GM18873 (cell line): ENCODE data around the gene APPL2.
"Not testable (repeated sequence)": the region's sequence is repeated elsewhere in the genome, so short reads cannot be mapped to it uniquely, and the experiment has no call there.

Experiments
- ATAC-seq: cut with Tn5 transposase; IDR thresholded peaks from one replicate; pipeline ENCODE4 v1.9.1; 2021; ENCODE audit warnings: mild to moderate bottlenecking, moderate library complexity, moderate number of reproducible peaks; ENCODE audit not compliant: unreplicated experiment, low FRiP score

The APPL2 gene

GRCh38 chr12:105201299-105201698, 34.7 kb downstream of the APPL2 start:
- no peak for ATAC-seq

GRCh38 chr12:105200385-105200784, 35.6 kb downstream of the APPL2 start:
- ATAC-seq = no peak

GRCh38 chr12:105198961-105199360, 37.0 kb downstream of the APPL2 start:
- ATAC-seq = no peak

- no peak for ATAC-seq
These were observed 39.9 kb downstream of the APPL2 start for GRCh38 chr12:105196090-105196489.

GRCh38 chr12:105194947-105195346, 41.0 kb downstream of the APPL2 start:
- no peak for ATAC-seq

- no peak for ATAC-seq
These were observed 43.2 kb downstream of the APPL2 start for GRCh38 chr12:105192624-105193225.

GRCh38 chr12:105190530-105190929, 45.4 kb downstream of the APPL2 start:
- ATAC-seq = no peak

GRCh38 chr12:105189293-105189692, 46.7 kb downstream of the APPL2 start:
- no peak for ATAC-seq

GRCh38 chr12:105183976-105184375, 52.0 kb downstream of the APPL2 start:
- ATAC-seq = not testable (repeated sequence)

- ATAC-seq = not testable (repeated sequence)
These were observed 52.6 kb downstream of the APPL2 start for GRCh38 chr12:105183406-105183805.

- ATAC-seq = not testable (repeated sequence)
These were observed 56.9 kb downstream of the APPL2 start for GRCh38 chr12:105179114-105179513.

GRCh38 chr12:105177208-105177607, 58.8 kb downstream of the APPL2 start:
- no peak for ATAC-seq

GRCh38 chr12:105175397-105175990, 60.5 kb downstream of the APPL2 start:
- ATAC-seq = no peak

GRCh38 chr12:105171691-105172436, 64.1 kb downstream of the APPL2 start:
- ATAC-seq = no peak

- ATAC-seq = no peak
These were observed 65.8 kb downstream of the APPL2 start for GRCh38 chr12:105170139-105170538.

- ATAC-seq = no peak
These were observed 68.0 kb downstream of the APPL2 start for GRCh38 chr12:105168006-105168405.

- ATAC-seq = no peak
These were observed 68.6 kb downstream of the APPL2 start for GRCh38 chr12:105167346-105167745.

GRCh38 chr12:105166736-105167135, 69.2 kb downstream of the APPL2 start:
- no peak for ATAC-seq

- no peak for ATAC-seq
These were observed 71.9 kb downstream of the APPL2 start for GRCh38 chr12:105164068-105164467.

- no peak for ATAC-seq
These were observed 73.8 kb downstream of the APPL2 start for GRCh38 chr12:105162174-105162573.

- ATAC-seq = no peak
These were observed 77.1 kb downstream of the APPL2 start for GRCh38 chr12:105158876-105159275.

- no peak for ATAC-seq
These were observed 78.4 kb downstream of the APPL2 start for GRCh38 chr12:105157606-105158005.
